Measurements from ENCODE around the gene KCND3.

GRCh38 chr1:111862599-111862998 lies 126.9 kb downstream of the KCND3 start:
- TF ChIP-seq POLR2A (IDR thresholded peaks at IDR 0.05) (no peak), CTCF (IDR thresholded peaks at IDR 0.05) (no peak)

Data from thyroid gland (tissue), 4 donors.